Measurements from ENCODE around the gene CHST6. TPM values are rescaled to one million over a fixed set of nuclear protein-coding genes. Genes with fewer than 3 reads are reported as not detected.
"Not testable (repeated sequence)": the region's sequence is repeated elsewhere in the genome, so short reads cannot be mapped to it uniquely, and the experiment has no call there.

The CHST6 gene
- total and polyA plus RNA-seq, 9 donors: 1.6 to 6.9 (median 2.8) TPM

GRCh38 chr16:75506107-75506506 lies 10.9 kb upstream of the CHST6 start:
- peaks cover 3% of the 10 kb centered on the region for H3K4me1 ChIP-seq (ENCODE audit: control insufficient read depth, insufficient read depth, low read length)
- WGBS (ENCODE audit: insufficient coverage): 33% methylated on average over 2 of the region's 3 CpGs
- no peaks in the 10 kb centered on the region for H3K27me3 ChIP-seq (ENCODE audit: control insufficient read depth, insufficient read depth, low read length)
- no peaks in the 10 kb centered on the region for H3K9me3 ChIP-seq (replicated peaks; ENCODE audit: control insufficient read depth, low read depth, low read length)
- H3K27ac ChIP-seq (ENCODE audit: low read length): peak overlapping the region; percentile 56
- H3K36me3 ChIP-seq (ENCODE audit: control insufficient read depth, insufficient read depth, low read length): no peaks in the 10 kb centered on the region
- peak; percentile 65 for DNase-seq
- no peak overlapping the region for H3K4me3 ChIP-seq (ENCODE audit: low read length)

- DNase-seq: no peak
- 100% methylated on average over 1 of the region's 1 CpG for WGBS (ENCODE audit: insufficient coverage)
These were observed 8.6 kb upstream of the CHST6 start for GRCh38 chr16:75503801-75504200.

DNA sequence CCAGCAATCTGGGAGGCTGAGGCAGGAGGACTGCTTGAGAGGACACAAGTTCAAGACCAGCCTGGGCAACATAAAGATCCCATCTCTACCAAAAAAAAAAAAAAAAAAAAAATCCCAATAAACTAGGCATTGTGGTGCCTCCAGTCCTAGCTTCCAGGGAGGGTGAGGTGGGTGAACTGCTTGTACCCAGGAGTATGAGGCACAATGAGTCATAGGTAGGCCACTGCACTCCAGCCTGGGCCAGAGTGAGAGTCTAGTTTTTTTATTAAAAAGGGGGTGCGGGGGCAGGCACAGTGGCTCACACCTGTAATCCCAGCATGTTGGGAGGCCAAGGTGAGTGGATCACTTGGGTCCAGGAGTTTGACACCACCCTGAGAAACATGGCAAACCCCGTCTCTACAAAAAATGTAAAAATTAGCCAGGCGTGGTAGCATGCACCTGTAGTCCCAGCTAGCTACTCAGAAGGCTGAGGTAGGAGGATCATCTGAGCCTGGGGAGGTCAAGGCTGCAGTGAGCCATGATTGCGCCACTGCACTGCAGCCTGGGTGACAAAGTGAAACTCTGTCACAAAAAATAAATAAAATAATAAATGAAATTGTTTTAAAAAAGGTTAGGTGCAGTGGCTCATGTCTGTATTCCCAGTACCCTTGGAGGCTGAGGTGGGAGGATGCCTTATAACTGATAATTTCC lies 7.8 kb upstream of the CHST6 start:
- H3K4me3 ChIP-seq (ENCODE audit: low read length): no peak overlapping the region
- no peaks in the 10 kb centered on the region for H3K36me3 ChIP-seq (ENCODE audit: control insufficient read depth, insufficient read depth, low read length)
- H3K27me3 ChIP-seq (ENCODE audit: control insufficient read depth, insufficient read depth, low read length): no peaks in the 10 kb centered on the region
- 94% methylated on average over 3 of the region's 4 CpGs for WGBS (ENCODE audit: insufficient coverage)
- DNase-seq: no peak
- H3K4me1 ChIP-seq (ENCODE audit: control insufficient read depth, insufficient read depth, low read length): peaks cover 5% of the 10 kb centered on the region
- H3K27ac ChIP-seq (ENCODE audit: low read length): no peak overlapping the region
- H3K9me3 ChIP-seq (replicated peaks; ENCODE audit: control insufficient read depth, low read depth, low read length): no peaks in the 10 kb centered on the region

More at GRCh38 chr16:75503801-75504200, 8.6 kb upstream of the CHST6 start:
- Histone ChIP-seq H3K4me3 (ENCODE audit: low read length) (no peak overlapping the region), H3K27me3 (ENCODE audit: control insufficient read depth, insufficient read depth, low read length) (no peaks in the 10 kb centered on the region), H3K36me3 (ENCODE audit: control insufficient read depth, insufficient read depth, low read length) (no peaks in the 10 kb centered on the region), H3K9me3 (replicated peaks; ENCODE audit: control insufficient read depth, low read depth, low read length) (no peaks in the 10 kb centered on the region), H3K4me1 (ENCODE audit: control insufficient read depth, insufficient read depth, low read length) (peaks cover 5% of the 10 kb centered on the region), H3K27ac (ENCODE audit: low read length) (no peak overlapping the region)

GRCh38 chr16:75501820-75502219 lies 6.6 kb upstream of the CHST6 start:
- not testable (repeated sequence) for H3K4me1 ChIP-seq (ENCODE audit: control insufficient read depth, insufficient read depth, low read length); H3K27ac ChIP-seq (ENCODE audit: low read length); H3K4me3 ChIP-seq (ENCODE audit: low read length); H3K9me3 ChIP-seq (replicated peaks; ENCODE audit: control insufficient read depth, low read depth, low read length); H3K27me3 ChIP-seq (ENCODE audit: control insufficient read depth, insufficient read depth, low read length); H3K36me3 ChIP-seq (ENCODE audit: control insufficient read depth, insufficient read depth, low read length)
- DNase-seq: peak; percentile 91
- no CpG with 5 or more reads among the region's 6 CpGs for WGBS (ENCODE audit: insufficient coverage)

DNA sequence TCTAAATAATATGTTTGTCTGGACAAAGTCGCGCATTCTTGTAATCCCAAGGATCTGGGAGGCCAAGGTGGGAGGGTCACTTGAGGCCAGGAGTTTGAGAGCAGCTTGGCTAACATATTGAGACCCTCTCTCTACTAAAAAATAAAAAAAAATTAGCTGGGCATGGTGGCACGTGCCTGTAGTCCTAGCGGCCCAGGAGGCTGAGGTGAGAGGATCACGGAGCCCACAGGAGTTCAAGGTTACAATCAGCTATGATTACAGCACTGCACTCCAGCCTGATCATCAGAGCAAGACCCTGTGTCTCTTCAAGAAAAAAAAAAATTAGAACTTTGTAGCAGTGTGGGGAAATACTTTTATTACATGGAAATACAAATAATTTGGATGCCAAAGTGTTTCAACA lies 6.1 kb upstream of the CHST6 start:
- Histone ChIP-seq H3K27me3 (ENCODE audit: control insufficient read depth, insufficient read depth, low read length) (no peaks in the 10 kb centered on the region), H3K4me3 (ENCODE audit: low read length) (no peak overlapping the region), H3K27ac (ENCODE audit: low read length) (peak overlapping the region; percentile 25), H3K36me3 (ENCODE audit: control insufficient read depth, insufficient read depth, low read length) (no peaks in the 10 kb centered on the region), H3K9me3 (replicated peaks; ENCODE audit: control insufficient read depth, low read depth, low read length) (no peaks in the 10 kb centered on the region), H3K4me1 (ENCODE audit: control insufficient read depth, insufficient read depth, low read length) (peaks cover 5% of the 10 kb centered on the region)
- DNase-seq: no peak
- no CpG with 5 or more reads among the region's 5 CpGs for WGBS (ENCODE audit: insufficient coverage)

DNA sequence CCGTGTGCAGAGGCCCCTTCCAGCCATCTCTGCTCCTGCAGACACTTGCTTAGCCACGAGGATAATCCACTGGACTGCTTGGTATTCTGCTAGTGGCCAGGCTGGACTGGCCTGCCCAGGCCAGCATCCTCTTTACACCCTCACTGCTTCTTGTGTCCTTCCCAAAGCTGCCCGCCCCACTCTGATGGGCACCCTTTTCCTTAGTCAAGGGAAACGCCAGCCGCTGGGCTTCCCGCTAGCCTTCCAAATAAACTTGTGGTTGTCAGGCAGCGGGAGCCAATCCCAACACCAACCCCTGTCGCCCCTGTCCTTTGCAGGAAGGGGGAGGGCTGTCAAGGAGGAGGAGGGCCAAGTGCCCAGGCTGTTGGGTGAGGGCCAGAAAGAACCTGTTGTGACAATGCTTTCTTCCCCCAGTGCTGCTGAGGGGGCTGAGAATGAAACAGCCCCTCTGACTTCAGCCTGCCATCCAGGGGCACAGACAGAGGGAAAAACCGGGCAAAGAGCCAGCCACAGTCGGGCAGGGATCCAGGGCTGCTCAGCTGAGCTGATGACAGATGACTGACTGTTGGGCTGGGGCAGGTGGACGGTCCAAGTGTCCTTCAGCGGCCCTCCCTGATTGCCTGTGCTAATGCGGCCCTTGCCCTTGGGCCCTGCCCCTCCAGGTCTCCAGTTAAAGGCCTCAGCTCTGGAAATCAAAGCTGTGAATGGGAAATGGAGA lies 3.5 kb upstream of the CHST6 start:
- H3K27ac ChIP-seq (ENCODE audit: low read length); H3K27me3 ChIP-seq (ENCODE audit: control insufficient read depth, insufficient read depth, low read length); H3K9me3 ChIP-seq (replicated peaks; ENCODE audit: control insufficient read depth, low read depth, low read length); H3K36me3 ChIP-seq (ENCODE audit: control insufficient read depth, insufficient read depth, low read length); H3K4me3 ChIP-seq (ENCODE audit: low read length): not testable (repeated sequence)
- WGBS (ENCODE audit: insufficient coverage): 67% methylated on average over 1 of the region's 13 CpGs
- DNase-seq: peak; percentile 68
- H3K4me1 ChIP-seq (ENCODE audit: control insufficient read depth, insufficient read depth, low read length): peaks cover 18% of the 10 kb centered on the region

GRCh38 chr16:75497558-75497957 lies 2.3 kb upstream of the CHST6 start:
- H3K27ac ChIP-seq (ENCODE audit: low read length): no peak overlapping the region
- DNase-seq: peak; percentile 34
- H3K9me3 ChIP-seq (replicated peaks; ENCODE audit: control insufficient read depth, low read depth, low read length): no peaks in the 10 kb centered on the region
- H3K27me3 ChIP-seq (ENCODE audit: control insufficient read depth, insufficient read depth, low read length): peaks cover 9% of the 10 kb centered on the region
- 40% methylated on average over 3 of the region's 4 CpGs for WGBS (ENCODE audit: insufficient coverage)
- H3K36me3 ChIP-seq (ENCODE audit: control insufficient read depth, insufficient read depth, low read length): no peaks in the 10 kb centered on the region
- H3K4me1 ChIP-seq (ENCODE audit: control insufficient read depth, insufficient read depth, low read length): peaks cover 18% of the 10 kb centered on the region
- H3K4me3 ChIP-seq (ENCODE audit: low read length): no peak overlapping the region

- under 1% methylated on average over 26 of the region's 26 CpGs for WGBS (ENCODE audit: insufficient coverage)
- H3K4me3 ChIP-seq (ENCODE audit: low read length): peak overlapping the region; percentile 48
- H3K36me3 ChIP-seq (ENCODE audit: control insufficient read depth, insufficient read depth, low read length): no peaks in the 10 kb centered on the region
- peaks cover 9% of the 10 kb centered on the region for H3K27me3 ChIP-seq (ENCODE audit: control insufficient read depth, insufficient read depth, low read length)
- H3K4me1 ChIP-seq (ENCODE audit: control insufficient read depth, insufficient read depth, low read length): peaks cover 13% of the 10 kb centered on the region
- peak; percentile 32 for DNase-seq
- H3K27ac ChIP-seq (ENCODE audit: low read length): no peak overlapping the region
- H3K9me3 ChIP-seq (replicated peaks; ENCODE audit: control insufficient read depth, low read depth, low read length): no peaks in the 10 kb centered on the region
These were observed 573 bp downstream of the CHST6 start for GRCh38 chr16:75494661-75495075.

DNA sequence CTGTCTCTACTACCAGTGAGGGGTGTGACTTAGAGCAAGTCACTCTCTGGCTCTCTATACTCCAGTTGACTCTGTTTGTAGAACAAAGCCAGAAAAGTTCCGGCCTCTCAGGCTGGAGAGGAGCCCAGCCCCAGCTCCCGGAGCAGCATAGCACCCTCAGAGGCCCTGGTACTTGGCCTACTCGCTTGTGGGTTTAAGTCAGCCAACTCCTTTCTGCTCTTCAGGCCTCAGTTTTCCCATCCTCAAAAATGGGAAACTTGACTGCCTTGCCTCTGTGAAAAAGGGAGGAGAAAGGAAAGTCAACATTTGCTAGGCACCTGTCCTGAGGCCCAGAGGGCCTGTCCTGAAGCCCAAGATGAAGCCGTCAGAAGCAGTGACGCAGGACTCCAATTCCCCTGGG lies 1.1 kb downstream of the CHST6 start:
- Histone ChIP-seq H3K9me3 (replicated peaks; ENCODE audit: control insufficient read depth, low read depth, low read length) (no peaks in the 10 kb centered on the region), H3K36me3 (ENCODE audit: control insufficient read depth, insufficient read depth, low read length) (no peaks in the 10 kb centered on the region), H3K4me3 (ENCODE audit: low read length) (peak overlapping the region; percentile 48), H3K27ac (ENCODE audit: low read length) (no peak overlapping the region), H3K4me1 (ENCODE audit: control insufficient read depth, insufficient read depth, low read length) (peaks cover 13% of the 10 kb centered on the region), H3K27me3 (ENCODE audit: control insufficient read depth, insufficient read depth, low read length) (peaks cover 9% of the 10 kb centered on the region)
- WGBS (ENCODE audit: insufficient coverage): 32% methylated on average over 4 of the region's 5 CpGs
- peak; percentile 22 for DNase-seq

- Histone ChIP-seq H3K27me3 (ENCODE audit: control insufficient read depth, insufficient read depth, low read length) (peaks cover 9% of the 10 kb centered on the region), H3K4me1 (ENCODE audit: control insufficient read depth, insufficient read depth, low read length) (peaks cover 13% of the 10 kb centered on the region), H3K9me3 (replicated peaks; ENCODE audit: control insufficient read depth, low read depth, low read length) (no peaks in the 10 kb centered on the region), H3K27ac (ENCODE audit: low read length) (no peak overlapping the region), H3K36me3 (ENCODE audit: control insufficient read depth, insufficient read depth, low read length) (no peaks in the 10 kb centered on the region), H3K4me3 (ENCODE audit: low read length) (no peak overlapping the region)
- WGBS (ENCODE audit: insufficient coverage): 43% methylated on average over 1 of the region's 1 CpG
- no peak for DNase-seq
These were observed 3.4 kb downstream of the CHST6 start for GRCh38 chr16:75491876-75492275.

Measured in muscle of leg (tissue), 11 donors.